Brain microvascular endothelial cell (primary cell): ENCODE data around the gene PDE4D.

Experiments used
- DNase-seq: peaks from one replicate; pipeline ENCODE4 v3.0.0-alpha.2; 2020
- H3K27ac ChIP-seq: fragments of 250-450 bp; sonication (Bioruptor Pico); 2 replicates; pipeline ENCODE4 v1.5.1; 2020; ENCODE audit warnings: mild to moderate bottlenecking, moderate library complexity
- H3K27me3 ChIP-seq: fragments of 250-450 bp; sonication (Bioruptor Pico); replicated peaks from 2 replicates; pipeline ENCODE4 v1.5.1; 2020; ENCODE audit warnings: mild to moderate bottlenecking
- H3K36me3 ChIP-seq: fragments of 250-450 bp; sonication (Bioruptor Pico); replicated peaks from 2 replicates; pipeline ENCODE4 v1.5.1; 2020; ENCODE audit warnings: mild to moderate bottlenecking
- H3K4me3 ChIP-seq: 2 replicates; pipeline ENCODE4 v1.5.1; 2011; ENCODE audit warnings: low read depth, mild to moderate bottlenecking, control low read depth, low read length, moderate library complexity
- CTCF ChIP-seq: IDR thresholded peaks from 2 replicates; pipeline ENCODE4 v1.5.1; 2011; ENCODE audit warnings: low read depth, mild to moderate bottlenecking, moderate library complexity, low read length, control low read depth, inconsistent platforms; ENCODE audit errors: missing control alignments
- in situ Hi-C: cut with HindIII; loops from 2 replicates; pipeline ENCODE4 v1.10.0; 2017; ENCODE audit warnings: low sequenced_read_pairs, low pct_ligation_motif_present

The PDE4D gene

DNA sequence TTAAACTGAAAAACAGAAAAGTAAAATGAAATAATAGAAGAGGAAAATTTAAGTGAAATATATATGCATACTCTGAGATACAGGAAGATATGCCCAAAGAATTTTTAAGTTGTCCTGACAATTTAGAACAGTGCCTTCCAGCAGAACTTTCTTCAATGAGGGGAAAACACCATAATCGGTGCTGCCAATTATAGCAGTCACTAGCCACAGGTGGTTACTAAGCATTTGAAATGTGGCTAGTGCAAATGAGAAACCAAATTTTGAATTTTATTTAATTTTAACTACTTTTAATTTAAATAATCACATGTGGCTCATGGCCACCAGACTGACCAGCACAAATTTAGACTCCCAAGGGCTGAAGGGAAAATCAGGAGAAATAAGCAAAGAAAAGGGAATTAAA, 900.1 kb downstream of the PDE4D start:
- Histone ChIP-seq H3K36me3 (peaks cover 2% of the 10 kb centered on the region), H3K27ac (no peak overlapping the region), H3K27me3 (no peaks in the 10 kb centered on the region), H3K4me3 (no peak overlapping the region)
- no peak for DNase-seq
- in situ Hi-C loops: no loop called here
- TF ChIP-seq CTCF: no peak

GRCh38 chr5:58988938-58989337, 904.6 kb downstream of the PDE4D start:
- Histone ChIP-seq H3K36me3 (peaks cover 2% of the 10 kb centered on the region), H3K4me3 (no peak overlapping the region), H3K27me3 (no peaks in the 10 kb centered on the region), H3K27ac (no peak overlapping the region)
- no peak for DNase-seq
- in situ Hi-C loops: no loop called here
- peak; percentile 20 for TF ChIP-seq CTCF

GRCh38 chr5:58987193-58987592, 906.3 kb downstream of the PDE4D start:
- Histone ChIP-seq H3K27ac (no peak overlapping the region), H3K36me3 (peaks cover 2% of the 10 kb centered on the region), H3K27me3 (no peaks in the 10 kb centered on the region), H3K4me3 (no peak overlapping the region)
- DNase-seq: no peak
- in situ Hi-C loops: no loop called here
- TF ChIP-seq CTCF: no peak

DNA sequence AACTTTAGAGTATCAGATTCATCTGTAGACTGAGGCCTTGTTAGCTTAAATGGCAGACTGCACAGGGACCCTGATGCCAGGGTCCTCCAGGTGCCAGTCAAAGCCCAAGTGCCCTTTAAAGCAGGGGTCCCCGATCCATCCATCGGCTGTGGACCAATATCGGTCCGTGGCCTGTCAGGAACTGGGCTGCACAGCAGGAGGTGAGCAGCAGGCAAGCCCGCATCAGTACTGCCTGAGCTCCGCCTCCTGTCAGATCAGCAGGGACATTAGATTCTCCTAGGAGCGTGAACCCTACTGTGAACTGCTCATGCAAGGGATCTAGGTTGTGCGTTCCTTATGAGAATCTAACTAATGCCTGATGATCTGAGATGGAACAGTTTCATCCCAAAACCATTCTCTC, 907.2 kb downstream of the PDE4D start:
- no peak for DNase-seq
- Histone ChIP-seq H3K27ac (no peak overlapping the region), H3K27me3 (no peaks in the 10 kb centered on the region), H3K36me3 (peaks cover 5% of the 10 kb centered on the region), H3K4me3 (no peak overlapping the region)
- in situ Hi-C loops: no loop called here
- TF ChIP-seq CTCF: no peak

- no peak overlapping the region for H3K4me3 ChIP-seq
- peaks cover 5% of the 10 kb centered on the region for H3K36me3 ChIP-seq
- H3K27ac ChIP-seq: no peak overlapping the region
- DNase-seq: no peak
- TF ChIP-seq CTCF: no peak
- in situ Hi-C loops: no loop called here
- H3K27me3 ChIP-seq: no peaks in the 10 kb centered on the region
Measured at GRCh38 chr5:58985759-58986158, 907.8 kb downstream of the PDE4D start.

GRCh38 chr5:58985311-58985710, 908.2 kb downstream of the PDE4D start:
- peaks cover 5% of the 10 kb centered on the region for H3K36me3 ChIP-seq
- no peaks in the 10 kb centered on the region for H3K27me3 ChIP-seq
- H3K4me3 ChIP-seq: no peak overlapping the region
- no peak for DNase-seq
- in situ Hi-C loops: no loop called here
- no peak for TF ChIP-seq CTCF
- no peak overlapping the region for H3K27ac ChIP-seq
